Smooth muscle cell (in vitro differentiated cells): ENCODE data around the gene ZNF423. TPM values are rescaled to one million over a fixed set of nuclear protein-coding genes. Genes with fewer than 3 reads are reported as not detected.

Source experiments
- DNase-seq: peaks from one replicate; lab custom pipeline; 2025; ENCODE audit not compliant: unreplicated experiment; lab: John Stamatoyannopoulos, UW
- H2AFZ ChIP-seq: fragments of 200-600 bp; sonication (generic); 2 replicates; pipeline ENCODE4 v1.6.0; 2016; ENCODE audit warnings: antibody characterized with exemption, low read depth, mild to moderate bottlenecking
- H3F3A ChIP-seq: fragments of 200-600 bp; sonication (generic); 2 replicates; pipeline ENCODE4 v1.6.0; 2017; ENCODE audit warnings: antibody characterized with exemption, low read depth
- H3K27ac ChIP-seq: fragments of 200-600 bp; sonication (generic); 2 replicates; pipeline ENCODE4 v1.5.1; 2016; ENCODE audit warnings: low read depth, mild to moderate bottlenecking
- H3K27me3 ChIP-seq: fragments of 200-600 bp; sonication (generic); 2 replicates; pipeline ENCODE4 v1.6.1; 2016; ENCODE audit warnings: low read depth, mild to moderate bottlenecking
- H3K36me3 ChIP-seq: fragments of 200-600 bp; sonication (generic); 2 replicates; pipeline ENCODE4 v1.5.1; 2016; ENCODE audit warnings: low read depth
- H3K4me1 ChIP-seq: fragments of 200-600 bp; sonication (generic); 2 replicates; pipeline ENCODE4 v1.5.1; 2016; ENCODE audit warnings: low read depth
- H3K4me2 ChIP-seq: fragments of 200-600 bp; sonication (generic); 2 replicates; pipeline ENCODE4 v1.6.0; 2016; ENCODE audit warnings: mild to moderate bottlenecking
- H3K4me3 ChIP-seq: fragments of 200-600 bp; sonication (generic); 2 replicates; pipeline ENCODE4 v1.5.1; 2016; ENCODE audit warnings: mild to moderate bottlenecking
- H3K79me2 ChIP-seq: fragments of 200-600 bp; sonication (generic); 2 replicates; pipeline ENCODE4 v1.6.0; 2016; ENCODE audit warnings: low read depth, mild to moderate bottlenecking
- H3K9ac ChIP-seq: fragments of 200-600 bp; sonication (generic); 2 replicates; pipeline ENCODE4 v1.6.0; 2016; ENCODE audit warnings: low read depth
- H3K9me3 ChIP-seq: fragments of 200-600 bp; sonication (generic); replicated peaks from 2 replicates; pipeline ENCODE4 v1.5.1; 2016; ENCODE audit warnings: low read depth
- H4K20me1 ChIP-seq: fragments of 200-600 bp; sonication (generic); 2 replicates; pipeline ENCODE4 v1.6.0; 2016; ENCODE audit warnings: low read depth
- CTCF ChIP-seq: fragments of 200-600 bp; sonication (generic); IDR thresholded peaks from 2 replicates; pipeline ENCODE4 v1.5.1; 2017; ENCODE audit warnings: borderline replicate concordance, mild to moderate bottlenecking, antibody characterized with exemption; ENCODE audit not compliant: insufficient read depth, poor library complexity, severe bottlenecking
- WGBS: methylation state at CpG from one replicate; pipeline ENCODE4 v1.1.7; 2016; ENCODE audit warnings: low lambda C conversion rate; 5-methylcytosine and 5-hydroxymethylcytosine counted together
- polyA plus RNA-seq: library from polyadenylated mRNA; unstranded; fragments of >200 nt; fragmentation: Nextera tagmentation; extraction: Ambion mirVana; gene quantifications from 2 replicates; pipeline ENCODE4 v1.2.1, GENCODE V29; 2016
- total RNA-seq: library from RNA; depleted of rRNA; stranded (reverse); fragments of >200 nt; gene quantifications from 2 replicates; pipeline ENCODE4 v1.2.3, GENCODE V29; 2014

ZNF423 gene
- total and polyA plus RNA-seq, 2 experiments from 2014 or later = 6.9 to 7.0 TPM

DNA sequence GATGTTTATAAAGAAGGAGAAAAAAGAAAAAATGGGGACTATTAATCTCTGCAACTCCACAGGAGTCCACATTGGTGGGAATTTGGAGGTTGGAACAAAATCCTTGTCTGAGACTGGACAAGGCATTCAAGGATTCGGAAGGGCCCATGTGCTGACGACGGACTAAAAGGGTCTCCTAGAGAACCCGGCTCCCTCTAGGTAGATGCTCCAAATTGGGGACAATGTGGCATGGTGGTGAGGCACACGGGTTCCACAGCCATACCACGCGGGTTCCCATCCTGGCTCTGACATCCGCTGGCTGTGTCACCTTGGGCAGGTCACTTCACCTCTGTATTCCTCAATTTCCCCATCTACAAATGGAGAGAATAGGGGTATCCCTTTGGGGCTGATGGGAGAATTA is 254.9 kb downstream of the ZNF423 start:
- Histone ChIP-seq H2AFZ (no peak overlapping the region), H4K20me1 (peaks cover 6% of the 10 kb centered on the region), H3K9me3 (no peaks in the 10 kb centered on the region), H3K79me2 (no peaks in the 10 kb centered on the region), H3K36me3 (no peaks in the 10 kb centered on the region), H3K4me3 (no peak overlapping the region), H3K4me2 (no peak overlapping the region), H3K27ac (no peak overlapping the region), H3F3A (no peaks in the 10 kb centered on the region), H3K9ac (no peak overlapping the region), H3K4me1 (peaks cover 13% of the 10 kb centered on the region), H3K27me3 (no peaks in the 10 kb centered on the region)
- 93% methylated on average over 8 of the region's 8 CpGs for WGBS
- DNase-seq = no peak
- TF ChIP-seq CTCF = no peak

DNA sequence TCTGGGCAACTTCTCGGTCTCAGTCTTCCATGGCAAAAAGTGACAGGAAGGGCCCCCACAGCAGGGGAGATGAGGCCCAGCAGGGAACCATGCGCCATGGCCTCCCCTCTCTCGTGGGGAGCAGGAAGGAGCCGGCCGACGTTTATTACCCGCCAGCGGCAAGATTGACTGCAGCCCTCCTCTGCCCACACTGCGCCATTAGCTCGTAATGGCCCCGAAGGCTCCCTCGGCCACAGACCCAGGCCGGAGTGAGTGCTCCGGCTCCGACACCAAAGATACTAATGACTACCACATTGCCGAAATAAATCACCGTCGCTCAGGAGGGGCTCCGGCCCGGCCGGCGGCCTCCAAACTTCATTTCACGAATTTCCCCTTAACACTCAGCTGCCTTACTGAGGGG is 255.4 kb downstream of the ZNF423 start:
- peaks cover 18% of the 10 kb centered on the region for H3K4me1 ChIP-seq
- H3K9ac ChIP-seq = no peak overlapping the region
- H4K20me1 ChIP-seq = peaks cover 6% of the 10 kb centered on the region
- no peaks in the 10 kb centered on the region for H3F3A ChIP-seq
- H3K79me2 ChIP-seq = no peaks in the 10 kb centered on the region
- no peak overlapping the region for H3K4me3 ChIP-seq
- no peak overlapping the region for H2AFZ ChIP-seq
- DNase-seq = no peak
- 59% methylated on average over 22 of the region's 23 CpGs for WGBS
- no peak for TF ChIP-seq CTCF
- no peak overlapping the region for H3K4me2 ChIP-seq
- no peaks in the 10 kb centered on the region for H3K9me3 ChIP-seq
- H3K27ac ChIP-seq = no peak overlapping the region
- H3K36me3 ChIP-seq = no peaks in the 10 kb centered on the region
- H3K27me3 ChIP-seq = no peaks in the 10 kb centered on the region

GRCh38 chr16:49599704-49600103 is 256.2 kb downstream of the ZNF423 start:
- Histone ChIP-seq H3K9me3 (no peaks in the 10 kb centered on the region), H3K4me3 (no peak overlapping the region), H3K79me2 (no peaks in the 10 kb centered on the region), H2AFZ (no peak overlapping the region), H3K36me3 (no peaks in the 10 kb centered on the region), H3K27me3 (no peaks in the 10 kb centered on the region), H3K4me2 (no peak overlapping the region), H4K20me1 (peaks cover 1% of the 10 kb centered on the region), H3F3A (no peaks in the 10 kb centered on the region), H3K27ac (no peak overlapping the region), H3K9ac (no peak overlapping the region), H3K4me1 (peaks cover 22% of the 10 kb centered on the region)
- 91% methylated on average over 8 of the region's 8 CpGs for WGBS
- DNase-seq = no peak
- no peak for TF ChIP-seq CTCF

DNA sequence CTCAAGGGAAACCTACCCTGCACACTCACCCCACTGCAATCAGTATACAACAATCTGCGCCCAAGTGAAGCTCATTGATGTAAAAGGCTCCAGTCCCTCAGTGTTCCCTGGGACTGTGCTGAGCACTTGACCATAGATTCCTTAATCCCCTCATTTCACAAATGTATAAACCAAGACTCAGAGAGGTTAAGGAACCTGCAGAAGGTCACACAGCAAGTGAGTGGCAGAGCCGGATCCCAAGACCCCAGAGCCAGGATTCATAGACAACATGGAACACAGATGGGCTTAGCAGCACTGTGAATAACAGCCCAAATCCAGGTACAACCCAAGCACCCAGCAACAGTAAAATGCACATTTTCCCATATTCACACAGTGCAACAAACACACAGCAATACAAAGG is 256.6 kb downstream of the ZNF423 start:
- Histone ChIP-seq H3K4me1 (peaks cover 22% of the 10 kb centered on the region), H3K4me2 (no peak overlapping the region), H3F3A (no peaks in the 10 kb centered on the region), H2AFZ (no peak overlapping the region), H3K27ac (no peak overlapping the region), H3K4me3 (no peak overlapping the region), H3K27me3 (no peaks in the 10 kb centered on the region), H3K79me2 (no peaks in the 10 kb centered on the region), H3K36me3 (no peaks in the 10 kb centered on the region), H4K20me1 (no peaks in the 10 kb centered on the region), H3K9me3 (no peaks in the 10 kb centered on the region), H3K9ac (no peak overlapping the region)
- 93% methylated on average over 2 of the region's 2 CpGs for WGBS
- TF ChIP-seq CTCF = no peak
- no peak for DNase-seq
